GM19324 (cell line): ENCODE measurements around the gene CALML6.
"Not testable (repeated sequence)": the region's sequence is repeated elsewhere in the genome, so short reads cannot be mapped to it uniquely, and the experiment has no call there.

Experiments
- ATAC-seq: cut with Tn5 transposase; IDR thresholded peaks from one replicate; pipeline ENCODE4 v1.9.1; 2021; ENCODE audit warnings: mild to moderate bottlenecking, moderate library complexity; ENCODE audit not compliant: unreplicated experiment, low FRiP score

CALML6 gene

GRCh38 chr1:1922956-1923833, 8.1 kb downstream of the CALML6 start:
- ATAC-seq: no peak

GRCh38 chr1:1924386-1924785, 9.3 kb downstream of the CALML6 start:
- ATAC-seq: no peak

GRCh38 chr1:1924849-1925248, 9.8 kb downstream of the CALML6 start:
- ATAC-seq: no peak

GRCh38 chr1:1925437-1926345, 10.6 kb downstream of the CALML6 start:
- ATAC-seq: no peak

- ATAC-seq: no peak
These were observed 11.3 kb downstream of the CALML6 start for GRCh38 chr1:1926346-1926811.

- ATAC-seq: no peak
These were observed 12.0 kb downstream of the CALML6 start for GRCh38 chr1:1926886-1927660.

GRCh38 chr1:1927751-1928150, 12.7 kb downstream of the CALML6 start:
- ATAC-seq: no peak

- no peak for ATAC-seq
These were observed 13.4 kb downstream of the CALML6 start for GRCh38 chr1:1928231-1929101.

- ATAC-seq: no peak
These were observed 14.1 kb downstream of the CALML6 start for GRCh38 chr1:1929102-1929638.

- ATAC-seq: no peak
These were observed 14.8 kb downstream of the CALML6 start for GRCh38 chr1:1929639-1930545.

- ATAC-seq: not testable (repeated sequence)
These were observed 19.8 kb downstream of the CALML6 start for GRCh38 chr1:1934848-1935247.

GRCh38 chr1:1937061-1937460, 22.0 kb downstream of the CALML6 start:
- no peak for ATAC-seq

GRCh38 chr1:1937549-1938275, 22.7 kb downstream of the CALML6 start:
- no peak for ATAC-seq

- no peak for ATAC-seq
These were observed 23.2 kb downstream of the CALML6 start for GRCh38 chr1:1938276-1938573.

- ATAC-seq: no peak
These were observed 23.7 kb downstream of the CALML6 start for GRCh38 chr1:1938613-1939295.

GRCh38 chr1:1939296-1940122, 24.4 kb downstream of the CALML6 start:
- no peak for ATAC-seq

- ATAC-seq: no peak
These were observed 25.0 kb downstream of the CALML6 start for GRCh38 chr1:1940123-1940425.
